ENCODE measurements around the gene FAM9C. TPM values are rescaled to one million over a fixed set of nuclear protein-coding genes. Genes with fewer than 3 reads are reported as not detected.

Gene FAM9C
- total RNA-seq, 1 donor from 2014 or later: not detected

- TF ChIP-seq CTCF (IDR thresholded peaks at IDR 0.05): no peak
- H3K9me3 Mint-ChIP-seq (ENCODE audit: low read depth): peaks cover 21% of the 10 kb centered on the region
- peaks cover 2% of the 10 kb centered on the region for H3K36me3 Mint-ChIP-seq (ENCODE audit: low read depth)
- H3K27me3 Mint-ChIP-seq (ENCODE audit: low read depth): no peaks in the 10 kb centered on the region
- no peak overlapping the region for H3K4me3 Mint-ChIP-seq (ENCODE audit: unreplicated experiment)
- no peak overlapping the region for H3K27ac Mint-ChIP-seq (ENCODE audit: unreplicated experiment)
- H3K4me1 Mint-ChIP-seq (ENCODE audit: low read depth): peaks cover 17% of the 10 kb centered on the region
- DNase-seq (ENCODE audit: low spot score): no peak
Measured at GRCh38 chrX:13059637-13060499, 15.4 kb upstream of the FAM9C start.

GRCh38 chrX:13055486-13055885 lies 11.1 kb upstream of the FAM9C start:
- no peak overlapping the region for H3K4me3 Mint-ChIP-seq (ENCODE audit: unreplicated experiment)
- TF ChIP-seq CTCF (IDR thresholded peaks at IDR 0.05): no peak
- H3K4me1 Mint-ChIP-seq (ENCODE audit: low read depth): peaks cover 15% of the 10 kb centered on the region
- DNase-seq (ENCODE audit: low spot score): no peak
- peaks cover 3% of the 10 kb centered on the region for H3K9me3 Mint-ChIP-seq (ENCODE audit: low read depth)
- no peak overlapping the region for H3K27ac Mint-ChIP-seq (ENCODE audit: unreplicated experiment)
- H3K27me3 Mint-ChIP-seq (ENCODE audit: low read depth): no peaks in the 10 kb centered on the region
- no peaks in the 10 kb centered on the region for H3K36me3 Mint-ChIP-seq (ENCODE audit: low read depth)

- H3K27me3 Mint-ChIP-seq (ENCODE audit: low read depth): no peaks in the 10 kb centered on the region
- H3K27ac Mint-ChIP-seq (ENCODE audit: unreplicated experiment): no peak overlapping the region
- H3K9me3 Mint-ChIP-seq (ENCODE audit: low read depth): peaks cover 11% of the 10 kb centered on the region
- H3K4me3 Mint-ChIP-seq (ENCODE audit: unreplicated experiment): no peak overlapping the region
- TF ChIP-seq CTCF (IDR thresholded peaks at IDR 0.05): no peak
- no peak for DNase-seq (ENCODE audit: low spot score)
- H3K4me1 Mint-ChIP-seq (ENCODE audit: low read depth): peaks cover 18% of the 10 kb centered on the region
- no peaks in the 10 kb centered on the region for H3K36me3 Mint-ChIP-seq (ENCODE audit: low read depth)
Measured at GRCh38 chrX:13053171-13053570, 8.8 kb upstream of the FAM9C start.

- peaks cover 21% of the 10 kb centered on the region for H3K4me1 Mint-ChIP-seq (ENCODE audit: low read depth)
- no peaks in the 10 kb centered on the region for H3K27me3 Mint-ChIP-seq (ENCODE audit: low read depth)
- no peak overlapping the region for H3K4me3 Mint-ChIP-seq (ENCODE audit: unreplicated experiment)
- DNase-seq (ENCODE audit: low spot score): no peak
- no peak for TF ChIP-seq CTCF (IDR thresholded peaks at IDR 0.05)
- H3K27ac Mint-ChIP-seq (ENCODE audit: unreplicated experiment): no peak overlapping the region
- H3K9me3 Mint-ChIP-seq (ENCODE audit: low read depth): peaks cover 11% of the 10 kb centered on the region
- H3K36me3 Mint-ChIP-seq (ENCODE audit: low read depth): no peaks in the 10 kb centered on the region
Measured at GRCh38 chrX:13051529-13052172, 7.2 kb upstream of the FAM9C start.

GRCh38 chrX:13051167-13051528 lies 6.7 kb upstream of the FAM9C start:
- Mint-ChIP-seq H3K4me1 (ENCODE audit: low read depth) (peaks cover 19% of the 10 kb centered on the region), H3K36me3 (ENCODE audit: low read depth) (no peaks in the 10 kb centered on the region), H3K27ac (ENCODE audit: unreplicated experiment) (no peak overlapping the region), H3K27me3 (ENCODE audit: low read depth) (no peaks in the 10 kb centered on the region), H3K4me3 (ENCODE audit: unreplicated experiment) (no peak overlapping the region), H3K9me3 (ENCODE audit: low read depth) (peaks cover 11% of the 10 kb centered on the region)
- TF ChIP-seq CTCF (IDR thresholded peaks at IDR 0.05): no peak
- no peak for DNase-seq (ENCODE audit: low spot score)

Measured in chondrocyte (in vitro differentiated cells).